NCI-H2081 treated with DMSO at 0.1 percent for 48 hours (cell line): ENCODE results near the gene CRADD.
"Not testable (repeated sequence)": the region's sequence is repeated elsewhere in the genome, so short reads cannot be mapped to it uniquely, and the experiment has no call there.

ENCODE experiments used
- DNase-seq: peaks from one replicate; lab custom pipeline; 2025; lab: John Stamatoyannopoulos, UW

Gene CRADD

GRCh38 chr12:93706824-93707223 is 29.6 kb downstream of the CRADD start:
- DNase-seq = no peak

DNA sequence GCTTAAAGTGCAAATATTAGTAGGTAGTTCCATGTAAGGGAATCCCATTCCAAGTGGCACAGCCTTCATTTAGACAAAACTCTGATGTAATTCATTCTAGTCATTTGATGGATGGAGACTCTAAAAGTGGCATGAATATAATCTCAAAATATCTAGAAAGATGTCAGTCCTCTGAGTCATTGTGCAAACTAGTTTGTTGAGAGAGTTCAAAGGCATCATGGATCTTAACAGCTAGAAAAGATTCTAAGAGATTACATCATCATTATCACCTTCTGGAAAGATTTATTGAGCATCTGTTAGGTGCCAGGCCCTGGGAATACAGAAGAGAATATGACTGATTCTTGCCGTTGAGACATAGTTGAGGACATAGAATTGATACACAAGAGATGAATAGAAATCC is 30.7 kb downstream of the CRADD start:
- no peak for DNase-seq

DNA sequence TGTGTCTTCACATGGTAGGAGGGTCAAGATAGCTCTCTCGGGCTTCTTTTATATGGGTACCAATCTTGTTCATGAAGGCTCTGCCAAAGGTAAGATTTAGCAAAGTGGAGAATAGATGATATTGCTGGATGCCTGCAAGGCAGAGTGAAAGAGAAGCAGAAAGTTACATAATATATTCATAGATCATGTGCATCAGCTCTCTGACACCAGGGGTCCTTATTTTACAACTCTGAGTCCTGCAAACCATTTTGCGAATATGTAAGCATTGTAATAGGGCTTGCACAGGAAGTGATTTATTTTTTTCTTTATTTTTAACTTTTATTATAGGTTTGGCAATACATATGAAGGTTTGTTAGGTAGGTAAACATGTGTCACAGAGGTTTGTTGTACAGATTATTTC is 31.8 kb downstream of the CRADD start:
- no peak for DNase-seq

- DNase-seq = no peak
Measured at GRCh38 chr12:93709386-93709785, 32.2 kb downstream of the CRADD start.

- DNase-seq = no peak
Measured at GRCh38 chr12:93710574-93710926, 33.4 kb downstream of the CRADD start.

DNA sequence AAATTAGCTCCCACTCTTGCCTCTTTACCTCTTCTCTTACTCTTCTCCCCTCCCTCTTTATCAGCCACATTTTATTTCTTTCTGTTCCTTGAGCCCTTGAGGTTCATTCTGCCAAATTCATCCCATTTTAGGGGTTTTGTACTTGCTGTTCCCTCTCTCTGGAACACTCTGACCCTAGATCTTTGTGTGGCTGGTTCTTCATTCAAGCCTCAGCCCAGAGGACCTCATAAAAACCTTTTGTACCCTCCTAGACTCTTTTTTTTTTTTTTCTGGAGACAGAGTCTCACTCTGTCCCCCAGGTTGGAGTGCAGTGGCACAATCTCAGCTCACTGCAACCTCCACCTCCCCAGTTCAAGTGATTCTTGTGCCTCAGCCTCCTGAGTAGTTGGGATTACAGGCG is 34.3 kb downstream of the CRADD start:
- not testable (repeated sequence) for DNase-seq

DNA sequence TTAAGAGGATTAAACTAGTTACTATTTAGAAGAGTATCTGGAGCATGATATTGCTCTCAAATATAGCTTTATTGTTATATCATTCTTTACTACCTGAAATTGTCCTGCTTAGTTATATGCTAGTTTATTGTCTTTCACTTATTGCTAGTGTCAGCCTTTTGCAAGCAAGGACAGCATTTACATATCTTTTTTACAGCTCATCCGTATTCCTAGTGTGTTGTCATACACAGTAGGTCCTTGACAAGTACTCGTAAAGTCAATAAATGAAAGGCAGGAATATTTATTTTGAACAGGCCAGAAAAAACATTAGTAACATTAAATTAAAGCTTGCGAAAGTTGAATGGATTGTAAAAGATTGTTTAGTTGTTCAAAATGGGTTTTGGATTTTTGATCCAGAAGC is 35.0 kb downstream of the CRADD start:
- no peak for DNase-seq

- no peak for DNase-seq
Measured at GRCh38 chr12:93713060-93713459, 35.9 kb downstream of the CRADD start.

DNA sequence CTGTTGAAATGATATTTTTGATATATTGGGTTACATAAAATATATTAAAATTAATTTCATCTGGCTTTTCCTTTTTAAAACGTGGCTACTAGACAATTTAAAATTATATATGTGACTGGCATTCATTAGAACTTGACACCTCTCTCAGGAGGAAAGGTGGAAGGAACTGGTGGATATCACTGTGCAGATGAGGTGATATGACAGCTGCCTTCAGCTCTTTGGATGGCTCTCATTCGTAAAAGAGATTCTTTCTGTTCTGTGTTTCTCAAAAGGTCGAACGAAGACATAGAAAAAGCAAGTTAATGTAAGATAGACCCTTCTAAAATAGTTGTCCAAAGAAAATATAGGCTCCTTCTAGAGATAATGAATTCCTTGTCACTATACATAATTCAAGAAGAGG is 36.6 kb downstream of the CRADD start:
- no peak for DNase-seq

DNA sequence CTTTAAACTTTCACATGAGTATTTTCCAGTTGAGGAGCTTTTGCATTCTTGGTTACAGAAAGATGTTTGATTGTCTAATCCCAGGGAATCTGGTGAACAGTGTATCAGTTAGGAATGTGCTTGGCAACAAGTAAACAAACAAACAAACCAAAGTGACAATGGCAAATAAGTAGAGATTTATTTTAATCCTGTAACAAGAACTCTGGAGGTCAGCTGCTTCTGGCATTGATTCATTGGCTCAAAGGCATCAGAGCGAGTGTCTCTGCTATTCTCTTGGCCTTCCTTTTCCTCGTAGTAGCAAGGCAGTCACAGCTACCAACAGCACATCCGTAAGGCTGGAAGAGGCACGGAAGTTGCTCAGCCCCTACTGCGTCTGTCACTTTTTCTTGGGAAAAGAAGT is 37.2 kb downstream of the CRADD start:
- no peak for DNase-seq

- no peak for DNase-seq
Measured at GRCh38 chr12:93719710-93720109, 42.5 kb downstream of the CRADD start.

GRCh38 chr12:93720559-93720958 is 43.4 kb downstream of the CRADD start:
- no peak for DNase-seq

- DNase-seq = no peak
Measured at GRCh38 chr12:93722179-93722578, 45.0 kb downstream of the CRADD start.

- no peak for DNase-seq
Measured at GRCh38 chr12:93722835-93723567, 45.8 kb downstream of the CRADD start.

DNA sequence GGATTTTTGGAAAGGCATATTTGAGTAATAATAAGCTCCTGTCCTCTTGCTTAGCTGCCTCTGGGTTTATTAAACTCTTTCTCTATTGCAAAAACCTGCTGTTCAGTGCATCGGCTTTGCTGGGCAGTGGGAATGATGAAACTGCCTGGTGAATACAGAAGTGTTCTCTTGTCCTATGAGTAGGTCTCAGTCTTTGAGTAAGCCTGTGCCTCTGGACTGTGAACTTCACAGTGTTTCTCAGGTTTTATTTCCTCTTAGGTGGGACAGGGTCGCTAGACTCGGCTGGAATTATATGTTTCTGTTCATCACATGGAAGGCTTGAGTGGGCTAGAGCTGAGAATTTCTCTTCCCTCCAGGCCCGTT is 46.4 kb downstream of the CRADD start:
- DNase-seq = no peak

GRCh38 chr12:93725531-93725930 is 48.4 kb downstream of the CRADD start:
- no peak for DNase-seq

- no peak for DNase-seq
Measured at GRCh38 chr12:93727195-93727811, 50.1 kb downstream of the CRADD start.

- no peak for DNase-seq
Measured at GRCh38 chr12:93727911-93728310, 50.7 kb downstream of the CRADD start.

- no peak for DNase-seq
Measured at GRCh38 chr12:93729934-93730333, 52.8 kb downstream of the CRADD start.

- DNase-seq = no peak
Measured at GRCh38 chr12:93733358-93733757, 56.2 kb downstream of the CRADD start.

GRCh38 chr12:93733928-93734327 is 56.8 kb downstream of the CRADD start:
- DNase-seq = no peak

DNA sequence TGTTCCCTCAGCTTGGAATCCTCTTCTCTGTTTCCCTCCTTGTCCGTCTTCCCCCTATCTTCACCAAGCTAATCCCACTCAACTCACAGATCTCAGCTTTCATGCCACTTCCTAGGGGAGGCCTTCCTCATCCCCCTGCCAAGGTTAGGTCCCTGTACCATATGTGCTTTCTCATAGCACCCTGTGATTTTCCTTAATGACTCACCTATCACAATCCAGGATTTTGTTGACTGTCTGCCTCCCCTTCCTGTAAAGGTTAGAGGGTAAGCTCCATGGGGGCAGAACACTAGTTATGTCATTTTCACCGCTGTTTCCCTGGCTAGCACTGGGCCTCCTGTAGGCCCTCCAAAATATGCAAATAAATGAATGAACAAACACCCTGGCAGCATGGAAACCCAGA is 57.6 kb downstream of the CRADD start:
- no peak for DNase-seq

DNA sequence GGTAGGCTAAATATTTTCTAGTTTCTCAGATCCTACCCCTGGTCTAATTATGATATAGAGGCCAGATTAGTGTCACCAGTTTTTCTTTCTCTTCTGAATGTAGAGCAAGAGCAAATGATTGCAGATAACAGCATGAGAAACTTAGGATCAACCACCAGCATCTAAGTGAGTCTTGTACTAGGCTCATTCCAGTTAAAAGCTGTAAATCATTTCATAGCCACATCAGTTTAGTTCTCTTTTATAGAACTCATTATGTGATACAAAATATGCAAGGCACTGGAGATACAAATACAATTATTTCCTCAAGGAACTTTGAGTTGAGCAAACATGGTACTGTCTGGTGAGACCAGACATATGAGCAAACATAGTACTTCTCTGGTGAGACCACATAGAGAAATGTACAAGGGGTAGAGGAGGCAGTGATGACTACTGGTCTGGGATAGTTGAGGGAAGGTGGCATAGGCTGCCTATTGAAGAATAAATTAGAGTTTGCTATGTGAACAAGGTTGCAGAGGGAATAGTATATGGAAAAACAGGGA is 59.5 kb downstream of the CRADD start:
- DNase-seq = no peak
